COR-L47 (cell line): ENCODE results near the gene INPP5A.
"Not testable (repeated sequence)": the region's sequence is repeated elsewhere in the genome, so short reads cannot be mapped to it uniquely, and the experiment has no call there.

Source experiments
- DNase-seq: peaks from one replicate; lab custom pipeline; 2025; lab: John Stamatoyannopoulos, UW

INPP5A gene

DNA sequence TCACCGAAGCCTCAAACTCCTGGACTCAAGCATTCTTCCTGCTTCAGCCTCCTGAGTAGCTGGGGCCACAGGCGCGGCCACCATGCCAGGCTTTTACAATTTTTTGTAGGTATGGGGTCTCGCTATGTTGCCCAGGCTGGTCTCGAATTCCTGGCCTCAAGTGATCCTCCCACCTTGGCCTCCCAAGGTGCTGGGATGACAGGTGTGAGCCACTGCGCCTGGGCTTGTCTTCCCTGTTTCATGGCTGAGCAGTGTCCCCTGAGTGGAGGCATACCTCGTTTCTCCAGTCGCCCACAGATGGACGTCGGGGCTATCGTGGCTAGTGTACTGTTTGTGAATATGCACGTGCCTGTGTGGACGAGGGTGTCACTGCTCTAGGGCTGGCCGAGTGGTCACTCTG is 11.3 kb downstream of the INPP5A start:
- no peak for DNase-seq

DNA sequence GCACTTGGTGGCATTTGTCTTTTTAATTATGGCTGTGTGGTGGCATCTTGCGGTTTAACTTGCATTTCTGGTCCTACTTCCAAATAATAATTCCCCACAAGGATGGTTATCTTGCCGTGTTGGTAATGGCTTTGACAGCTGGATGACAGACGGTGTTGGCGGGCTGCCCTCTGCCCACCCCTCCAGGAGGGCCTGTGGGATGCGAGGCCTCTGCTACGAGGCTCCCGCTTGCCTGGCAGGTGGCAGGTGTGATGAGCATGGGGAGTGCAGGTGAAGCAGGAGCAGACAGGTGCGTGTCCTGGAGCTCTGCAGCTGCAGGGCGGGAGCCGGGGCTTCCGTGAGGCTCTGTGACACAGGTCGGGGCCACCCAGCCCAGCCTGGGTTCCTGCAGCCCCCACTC is 11.8 kb downstream of the INPP5A start:
- DNase-seq = peak; percentile 62

DNA sequence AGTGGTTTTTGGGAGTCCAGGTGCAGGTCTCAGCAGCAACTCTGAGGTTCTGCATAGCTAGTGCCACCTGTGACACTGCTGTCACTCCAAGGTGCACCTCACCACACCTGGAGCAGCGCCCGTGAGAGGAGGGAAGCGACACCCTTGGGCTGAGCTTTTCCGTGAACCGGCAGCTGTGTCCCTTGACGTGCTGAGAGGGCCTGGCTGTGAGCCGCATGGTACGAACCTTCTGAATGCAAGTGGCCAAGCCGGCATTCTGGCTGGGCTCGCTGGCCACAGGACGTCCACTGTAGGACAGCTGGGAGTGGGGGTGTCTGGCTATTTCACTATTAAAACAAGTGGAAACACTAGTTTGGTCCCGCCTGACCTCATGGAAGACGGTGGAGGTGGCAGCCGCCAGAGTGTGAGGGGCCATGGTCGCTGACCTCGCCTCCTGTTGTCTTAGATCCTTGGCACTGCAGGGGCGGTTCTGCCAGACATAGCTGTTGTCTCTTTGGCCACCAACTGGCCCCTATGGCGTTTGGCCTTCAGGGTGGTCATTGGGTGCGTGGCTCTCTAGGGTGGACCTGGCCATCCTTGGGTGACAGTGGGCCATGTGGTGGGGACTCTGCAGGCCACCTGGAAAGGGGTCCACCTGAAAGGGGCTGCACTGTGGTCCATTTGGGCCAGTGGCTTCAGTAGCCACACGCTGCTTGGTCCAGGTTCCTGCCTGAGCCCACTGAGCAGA is 12.9 kb downstream of the INPP5A start:
- no peak for DNase-seq

DNA sequence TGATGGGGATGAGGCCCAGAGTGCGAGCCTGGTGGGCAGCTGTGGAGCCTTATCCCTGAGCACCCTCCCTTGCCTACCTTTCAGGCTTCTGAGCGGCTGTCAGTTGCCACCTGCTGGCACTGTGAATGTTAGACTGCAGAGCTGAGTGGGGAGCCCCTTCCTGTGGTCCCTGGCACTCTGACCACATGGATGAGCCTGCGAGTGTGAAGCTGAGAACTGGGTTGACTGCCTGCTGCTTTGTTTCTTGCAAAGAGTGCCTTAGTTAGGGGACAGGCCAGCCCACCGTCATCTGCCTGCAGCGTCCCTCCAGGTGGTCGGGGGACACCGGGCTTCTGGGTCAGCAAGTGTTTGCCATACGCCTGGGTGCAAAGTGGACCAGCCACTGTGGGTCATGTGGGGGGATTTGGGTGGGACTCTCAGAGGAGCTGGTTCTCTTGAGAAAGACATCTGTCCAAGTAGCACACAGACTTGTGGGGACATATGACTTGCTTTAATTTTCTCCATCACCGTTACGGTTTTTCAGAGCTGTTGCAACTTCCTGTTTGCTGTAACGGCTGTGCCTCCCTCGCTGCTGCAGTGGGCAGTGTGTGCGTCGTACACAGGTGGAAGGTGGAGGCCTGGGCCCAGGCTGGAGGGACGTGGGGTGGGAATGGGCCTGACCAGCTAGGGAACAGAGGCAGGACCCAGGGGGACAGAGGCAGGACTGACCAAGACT is 13.7 kb downstream of the INPP5A start:
- DNase-seq = no peak

DNA sequence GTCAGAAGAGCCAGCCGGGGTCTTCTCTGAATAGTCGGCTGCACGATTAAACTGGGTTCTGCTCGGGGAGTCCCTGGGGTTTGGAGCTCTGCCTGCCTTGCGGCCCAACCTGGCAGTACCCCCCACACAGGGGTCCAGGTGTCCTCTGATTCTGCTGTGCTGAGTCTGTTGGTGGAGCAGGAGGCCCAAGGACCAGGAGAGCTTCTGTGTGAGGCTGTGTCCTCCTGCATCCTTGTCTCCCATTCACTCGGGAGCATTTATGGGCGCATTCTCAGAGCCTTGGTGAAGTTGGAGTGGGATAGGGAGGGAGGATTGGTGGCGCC is 14.2 kb downstream of the INPP5A start:
- no peak for DNase-seq

DNA sequence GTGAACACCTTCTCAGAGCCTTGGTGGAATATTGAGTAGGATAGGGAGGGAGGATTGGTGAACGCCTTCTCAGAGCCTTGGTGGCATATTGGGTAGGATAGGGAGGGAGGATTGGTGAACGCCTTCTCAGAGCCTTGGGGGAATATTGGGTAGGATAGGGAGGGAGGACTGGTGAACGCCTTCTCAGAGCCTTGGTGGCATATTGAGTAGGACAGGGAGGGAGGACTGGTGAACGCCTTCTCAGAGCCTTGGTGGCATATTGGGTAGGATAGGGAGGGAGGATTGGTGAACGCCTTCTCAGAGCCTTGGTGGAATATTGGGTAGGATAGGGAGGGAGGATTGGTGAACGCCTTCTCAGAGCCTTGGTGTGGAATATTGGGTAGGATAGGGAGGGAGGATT is 15.0 kb downstream of the INPP5A start:
- DNase-seq = not testable (repeated sequence)

DNA sequence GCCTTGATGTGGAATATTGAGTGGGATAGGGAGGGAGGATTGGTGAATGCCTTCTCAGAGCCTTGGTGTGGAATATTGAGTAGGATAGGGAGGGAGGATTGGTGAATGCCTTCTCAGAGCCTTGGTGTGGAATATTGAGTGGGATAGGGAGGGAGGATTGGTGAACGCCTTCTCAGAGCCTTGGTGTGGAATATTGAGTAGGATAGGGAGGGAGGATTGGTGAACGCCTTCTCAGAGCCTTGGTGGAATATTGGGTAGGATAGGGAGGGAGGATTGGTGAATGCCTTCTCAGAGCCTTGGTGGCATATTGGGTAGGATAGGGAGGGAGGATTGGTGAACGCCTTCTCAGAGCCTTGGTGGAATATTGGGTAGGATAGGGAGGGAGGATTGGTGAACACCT is 16.0 kb downstream of the INPP5A start:
- not testable (repeated sequence) for DNase-seq

DNA sequence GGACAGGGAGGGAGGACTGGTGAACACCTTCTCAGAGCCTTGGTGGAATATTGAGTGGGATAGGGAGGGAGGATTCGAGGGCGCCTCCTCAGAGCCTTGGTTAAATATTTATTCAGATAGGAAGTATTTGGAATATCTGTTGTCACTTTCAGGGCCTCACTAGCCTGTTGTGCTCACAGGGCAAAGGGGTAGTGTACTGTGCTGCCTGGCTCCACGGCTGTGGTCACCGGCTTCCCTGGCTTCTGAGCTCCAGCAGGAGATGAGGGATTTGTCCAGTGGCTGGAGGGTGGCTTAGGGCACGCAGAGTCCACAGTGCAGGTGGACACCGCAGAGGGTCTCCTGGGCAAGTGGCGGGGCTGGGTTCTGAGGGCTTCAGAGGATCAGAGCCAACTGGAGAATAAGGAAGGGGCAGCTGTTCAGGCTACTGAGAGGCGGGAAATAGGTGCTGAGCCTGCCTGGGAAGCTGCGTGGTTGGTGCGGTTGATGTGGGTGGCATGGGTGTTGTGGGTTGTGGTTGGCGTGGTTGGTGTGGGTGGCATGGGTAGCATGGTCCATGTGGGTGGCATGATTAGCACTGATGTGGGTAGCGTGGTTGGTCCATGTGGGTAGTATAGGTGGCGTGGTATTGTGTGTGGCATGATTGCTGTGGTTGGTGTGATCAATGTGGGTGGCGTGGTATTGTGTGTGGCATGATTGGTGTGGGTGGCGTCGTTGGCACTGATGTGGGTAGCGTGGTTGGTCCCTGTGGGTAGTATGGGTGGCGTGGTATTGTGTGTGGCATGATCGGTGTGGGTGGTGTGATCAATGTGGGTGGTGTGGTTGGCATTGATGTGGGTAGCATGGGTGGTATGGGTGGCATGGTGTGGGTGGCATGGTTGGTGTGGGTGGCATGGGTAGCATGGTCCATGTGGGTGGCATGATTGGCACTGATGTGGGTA is 16.7 kb downstream of the INPP5A start:
- no peak for DNase-seq

DNA sequence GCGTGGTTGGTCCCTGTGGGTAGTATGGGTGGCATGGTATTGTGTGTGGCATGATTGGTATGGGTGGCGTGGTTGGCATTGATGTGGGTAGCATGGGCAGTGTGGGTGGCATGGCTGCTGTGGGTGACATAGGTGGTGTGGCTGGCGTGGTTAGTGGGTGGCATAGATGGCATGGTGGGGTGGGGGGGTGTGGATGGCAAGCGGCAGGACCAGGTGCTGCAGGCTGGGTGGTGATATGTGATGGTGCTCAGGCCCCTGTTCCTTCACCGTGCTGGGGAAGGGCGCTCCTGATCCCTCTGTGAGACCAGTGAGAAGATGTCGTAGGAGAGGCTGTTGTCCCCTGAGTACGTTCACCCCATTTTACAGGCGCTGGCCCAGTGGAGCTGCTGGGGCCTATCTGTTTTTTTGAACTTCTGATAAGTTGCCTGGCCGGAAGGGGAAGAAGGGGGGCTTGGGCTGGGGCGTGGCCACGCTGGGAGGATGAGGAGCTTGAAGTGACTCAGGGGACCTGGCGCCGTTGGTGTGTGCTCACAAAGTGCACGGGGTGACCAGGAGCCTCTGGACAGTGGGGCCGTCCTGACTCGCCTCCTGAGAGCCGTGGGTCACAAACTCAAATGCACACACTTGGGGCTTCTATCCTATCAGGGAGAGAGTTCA is 17.5 kb downstream of the INPP5A start:
- no peak for DNase-seq

DNA sequence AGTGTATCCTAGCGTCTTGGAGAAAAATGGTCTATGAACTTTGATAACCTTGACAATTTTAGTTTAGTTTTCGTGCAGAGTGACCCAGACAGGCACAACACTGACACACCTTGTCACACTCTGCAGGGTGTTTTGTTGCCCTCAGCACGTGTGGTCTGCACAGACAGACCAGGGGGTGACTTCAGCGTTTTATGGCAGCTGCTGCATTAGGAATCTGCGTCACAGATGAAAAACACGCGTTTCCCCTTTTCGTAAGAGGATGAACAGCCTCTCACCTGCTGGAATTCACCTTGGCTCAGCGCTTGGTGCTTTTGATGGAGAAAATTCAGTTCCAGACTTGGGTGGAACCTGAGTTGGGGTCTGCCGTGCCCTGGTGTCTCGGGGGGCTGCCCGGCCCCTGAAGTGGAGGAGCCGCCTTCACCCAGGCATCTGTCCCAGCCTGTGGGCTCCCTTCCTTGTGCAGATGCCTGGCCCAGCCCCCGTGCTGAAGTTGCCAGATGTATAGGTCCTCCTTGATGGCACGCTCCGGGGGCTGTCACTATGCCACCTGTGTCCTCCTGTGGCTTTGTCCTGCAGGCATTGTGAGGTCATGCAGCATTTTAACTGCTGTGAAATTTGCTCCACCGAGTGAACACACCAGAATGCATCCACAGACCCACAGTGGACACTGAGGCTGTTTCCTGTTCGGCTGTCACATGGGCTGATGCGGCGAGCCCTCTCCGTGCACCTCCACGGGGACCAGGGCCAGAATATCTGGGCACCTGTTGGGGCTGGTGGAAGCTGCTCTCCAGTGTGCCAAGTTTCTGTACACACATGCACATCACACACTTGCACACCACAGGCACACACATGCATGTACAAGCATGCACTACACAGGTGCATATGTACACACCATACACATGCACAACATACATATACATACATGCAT is 18.3 kb downstream of the INPP5A start:
- DNase-seq = no peak

DNA sequence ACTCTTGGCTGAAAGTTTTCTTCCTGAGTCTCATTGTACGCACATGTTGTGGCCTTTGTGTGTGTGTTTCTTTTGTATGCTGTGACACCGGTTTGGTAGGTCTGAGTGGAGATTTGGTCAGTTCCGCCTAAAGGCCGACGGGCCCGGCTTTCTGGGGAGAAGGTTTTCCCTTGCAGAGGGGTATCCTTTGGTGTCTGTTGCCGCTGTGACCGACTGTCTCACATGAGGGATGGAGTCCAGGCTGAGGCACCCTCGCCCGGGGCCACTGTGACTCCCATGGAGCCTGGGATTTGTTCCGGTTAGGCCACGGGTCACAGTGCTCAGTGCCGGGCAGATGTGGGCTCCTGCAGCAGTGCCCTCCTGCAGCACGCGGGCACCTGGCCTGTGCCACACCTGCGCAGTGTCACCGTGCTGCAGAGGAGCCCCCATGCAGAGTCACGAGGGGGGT is 19.4 kb downstream of the INPP5A start:
- DNase-seq = no peak

DNA sequence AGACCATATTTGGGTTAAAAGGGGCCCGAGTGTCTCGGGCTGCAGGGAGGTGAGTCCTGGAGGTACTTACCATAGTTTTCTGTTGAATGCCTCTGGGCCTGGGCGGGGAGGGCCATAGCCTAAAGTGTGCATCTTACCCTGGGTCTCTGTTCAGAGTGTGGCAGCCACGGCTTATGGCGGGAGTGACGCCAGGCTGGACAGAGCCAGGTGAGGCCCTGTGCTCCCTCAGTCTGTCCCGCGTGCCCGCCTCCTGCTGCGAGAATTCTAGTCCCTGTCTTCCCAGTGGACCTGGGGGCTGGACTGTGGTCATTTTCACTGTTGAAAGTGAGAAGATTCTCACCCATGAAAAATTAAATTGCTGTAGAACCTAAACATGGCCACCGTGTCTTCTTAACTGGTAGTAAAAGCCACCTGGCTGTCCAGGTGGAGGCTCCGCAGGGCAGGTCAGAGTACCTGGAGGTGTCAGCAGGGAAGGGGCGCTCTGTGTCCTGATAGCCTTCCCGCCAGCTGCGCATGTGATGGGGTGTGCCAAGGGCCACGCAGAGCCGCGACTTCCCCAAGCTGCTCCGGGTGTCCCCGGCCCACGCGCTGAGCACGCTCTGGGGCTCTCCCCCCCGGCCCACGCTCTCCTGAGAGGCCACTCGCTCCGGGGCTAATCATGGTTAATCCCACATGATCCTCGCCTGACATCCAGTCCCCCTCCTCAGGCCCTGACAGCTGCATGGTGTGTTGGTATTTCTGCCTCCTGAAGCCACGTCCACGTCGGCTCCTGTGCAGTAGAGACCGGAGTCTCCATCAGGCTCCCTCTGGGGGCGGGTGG is 20.3 kb downstream of the INPP5A start:
- DNase-seq = no peak

DNA sequence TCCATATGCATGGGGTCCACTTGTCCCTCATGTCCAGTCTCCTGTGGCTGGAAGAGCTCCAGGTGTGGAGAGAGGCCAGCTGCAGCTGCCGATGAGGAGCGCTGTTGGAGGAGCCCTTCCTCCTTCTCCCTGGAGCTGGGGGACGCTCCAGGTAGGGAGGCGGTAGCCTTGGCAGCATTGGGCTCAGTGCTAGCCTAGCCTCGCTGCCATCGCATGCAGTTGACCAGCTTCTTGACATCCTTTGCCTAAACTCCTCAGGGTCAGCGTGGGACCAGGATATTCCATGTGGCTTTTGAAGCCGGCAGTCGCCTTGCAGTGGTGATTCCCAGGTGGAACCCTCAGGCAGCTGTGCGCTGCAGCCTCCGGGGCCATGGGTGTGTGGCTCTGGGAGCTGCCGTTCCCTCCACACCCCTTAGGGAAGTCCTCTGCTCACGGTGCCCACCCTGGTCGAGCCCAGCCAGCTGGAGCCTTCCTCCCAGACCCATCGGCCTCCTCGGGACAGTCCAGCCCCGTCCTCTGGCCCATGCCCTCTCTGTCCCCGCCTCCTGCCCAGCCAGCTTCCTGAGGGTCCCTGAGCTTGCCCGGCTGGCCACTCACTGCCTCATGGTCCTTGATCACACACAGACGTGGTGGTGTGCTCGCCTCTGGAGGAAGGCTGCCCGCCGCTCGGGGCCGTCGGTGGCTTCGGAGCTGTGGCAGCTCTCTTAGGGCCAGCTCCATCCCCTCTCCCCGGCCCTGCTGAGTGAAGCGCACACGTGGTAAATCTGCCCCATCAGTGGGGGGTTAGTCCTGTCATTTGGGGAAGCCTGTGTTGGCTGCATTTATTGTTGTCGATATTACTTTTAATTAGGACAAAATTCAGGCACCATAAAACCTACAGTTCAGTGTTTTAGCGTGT is 21.2 kb downstream of the INPP5A start:
- DNase-seq = no peak

DNA sequence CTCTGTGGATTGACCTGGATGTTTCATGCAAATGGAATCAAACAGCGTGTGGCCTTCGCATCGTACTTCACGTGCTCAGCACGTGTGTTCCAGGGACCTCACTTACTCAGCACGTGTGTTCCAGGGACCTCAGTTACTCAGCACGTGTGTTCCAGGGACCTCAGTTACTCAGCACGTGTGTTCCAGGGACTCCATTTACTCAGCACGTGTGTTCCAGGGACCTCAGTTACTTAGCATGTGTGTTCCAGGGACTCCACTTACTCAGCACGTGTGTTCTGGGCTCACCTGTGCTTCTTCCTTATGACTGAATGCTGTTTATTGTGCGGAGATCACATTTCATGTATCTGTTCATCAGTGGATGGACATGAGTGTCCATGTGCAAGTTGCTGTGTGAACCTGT is 22.0 kb downstream of the INPP5A start:
- DNase-seq = no peak

DNA sequence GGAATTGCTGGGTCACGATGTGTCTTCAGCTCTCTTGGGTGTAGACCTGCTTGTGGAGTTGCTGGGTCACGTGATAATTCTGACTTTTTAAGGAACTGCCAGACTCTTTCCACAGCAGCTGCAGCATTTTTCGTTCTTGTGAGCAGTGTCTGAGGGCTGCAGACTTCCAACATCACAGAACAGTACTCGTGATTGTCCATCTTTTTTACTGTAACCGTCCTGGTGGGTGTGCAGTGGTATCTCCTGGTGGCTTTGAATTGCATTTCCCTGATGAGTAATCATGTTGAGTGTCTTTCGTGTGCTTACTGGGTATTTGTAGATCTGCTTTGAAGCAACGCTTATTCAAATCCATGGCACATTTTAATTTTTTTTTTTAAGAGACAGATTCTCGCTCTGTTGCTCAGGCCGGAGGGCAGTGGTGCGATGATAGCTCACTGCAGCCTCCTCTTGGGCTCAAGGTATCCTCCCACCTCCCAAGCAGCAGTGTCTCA is 22.7 kb downstream of the INPP5A start:
- DNase-seq = no peak

DNA sequence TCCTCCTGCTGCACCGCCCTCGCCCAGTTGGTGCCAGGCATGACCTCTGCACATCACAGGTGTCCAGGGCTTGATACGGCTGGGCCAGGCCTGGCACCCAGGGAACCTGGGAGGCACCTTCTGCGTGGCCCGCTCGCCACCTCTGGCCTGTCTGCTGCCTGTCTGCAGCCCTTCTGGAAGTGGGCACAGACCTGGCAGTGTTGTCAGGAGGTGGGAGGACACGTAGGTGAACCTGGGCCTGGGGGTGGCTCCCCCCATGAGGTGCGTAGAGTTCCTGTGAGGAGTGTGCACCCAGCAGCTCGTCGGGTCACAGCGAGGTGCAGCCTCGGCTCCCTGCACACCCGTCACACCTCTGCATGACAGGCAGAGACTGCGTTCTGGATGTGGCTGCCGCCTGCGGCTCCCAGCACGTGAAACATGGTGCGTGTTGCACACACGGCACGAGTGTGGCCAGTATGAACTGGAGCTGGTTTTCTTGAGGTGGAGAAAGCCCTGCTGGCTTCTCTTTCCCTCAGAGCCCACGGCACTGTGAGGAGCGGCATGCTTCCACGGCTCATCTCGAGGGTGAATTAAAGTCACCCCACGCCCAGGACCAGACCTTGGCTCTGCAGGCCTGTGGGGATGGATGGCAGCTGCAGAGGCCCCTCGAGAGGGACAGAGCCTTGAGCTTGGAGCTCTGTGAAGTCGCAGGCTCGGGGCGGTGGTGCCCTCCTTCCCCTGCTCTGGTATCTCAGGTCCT is 24.8 kb downstream of the INPP5A start:
- no peak for DNase-seq

DNA sequence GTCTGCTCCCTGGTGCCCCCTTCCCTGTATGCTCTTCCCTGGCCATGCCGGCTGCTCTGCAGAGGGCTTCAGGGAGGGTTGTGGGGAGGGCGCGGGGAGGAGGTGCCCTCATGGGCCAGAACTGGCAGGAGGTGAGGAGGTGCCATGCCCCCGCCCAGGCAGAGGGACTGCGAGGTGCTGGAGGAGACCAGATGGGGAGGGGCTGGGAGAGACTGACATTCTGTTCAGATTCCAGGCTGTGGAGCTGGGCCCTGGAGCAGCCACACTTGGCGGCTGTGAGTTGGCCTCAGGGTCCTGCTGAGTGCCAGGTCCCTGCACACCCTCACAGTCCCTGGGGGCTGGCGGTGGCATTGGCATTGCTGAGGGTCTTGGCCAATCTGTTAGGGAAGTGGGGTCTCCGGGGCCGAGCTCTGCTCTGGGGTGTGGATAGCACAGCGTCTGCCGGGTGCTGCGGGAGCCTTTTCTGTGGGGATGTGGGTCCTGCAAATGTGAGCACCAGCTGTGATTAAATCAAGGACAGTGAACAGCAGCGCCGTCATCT is 25.4 kb downstream of the INPP5A start:
- no peak for DNase-seq
